HS-27A (cell line): ENCODE data around the gene FBXO7.
A peak's percentile ranks its signal among the peaks of the same experiment; 100 is the strongest.
"Not testable (repeated sequence)": the region's sequence is repeated elsewhere in the genome, so short reads cannot be mapped to it uniquely, and the experiment has no call there.

Experiments used
- DNase-seq: peaks from one replicate; pipeline ENCODE4 v3.0.0-alpha.2; 2012; ENCODE audit warnings: low read depth, missing footprints

The FBXO7 gene

GRCh38 chr22:32474635-32475467, at the start of gene FBXO7:
FBXO7 (plus strand) TSS chr22:32474811; CDS start chr22:32475003, 192 bp downstream.
- DNase-seq = peak; percentile 66

DNA sequence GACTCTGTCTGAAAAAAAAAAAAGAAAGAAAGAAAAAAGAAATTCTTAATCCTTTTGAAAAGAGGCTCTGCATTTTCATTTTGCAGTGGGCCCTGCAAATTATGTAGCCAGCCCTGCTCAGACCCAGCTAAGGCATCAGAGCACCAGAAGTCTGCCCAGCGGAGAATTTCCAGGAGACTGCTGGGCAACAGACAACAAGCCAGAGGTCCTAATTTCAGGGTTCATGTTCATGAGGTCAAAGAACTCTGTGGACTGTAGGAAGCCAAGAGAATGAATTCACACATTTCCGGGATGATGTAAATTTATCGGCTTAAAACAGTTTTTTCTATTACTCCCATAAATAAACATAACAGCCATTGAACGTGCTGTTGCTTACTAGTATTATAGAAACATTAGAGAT, 47.7 kb upstream of the FBXO7 start:
- no peak for DNase-seq

GRCh38 chr22:32430352-32430751, 44.3 kb upstream of the FBXO7 start:
- no peak for DNase-seq

GRCh38 chr22:32444068-32444467, 30.5 kb upstream of the FBXO7 start:
- no peak for DNase-seq

- DNase-seq = no peak
These were observed 28.3 kb upstream of the FBXO7 start for GRCh38 chr22:32446321-32446720.

DNA sequence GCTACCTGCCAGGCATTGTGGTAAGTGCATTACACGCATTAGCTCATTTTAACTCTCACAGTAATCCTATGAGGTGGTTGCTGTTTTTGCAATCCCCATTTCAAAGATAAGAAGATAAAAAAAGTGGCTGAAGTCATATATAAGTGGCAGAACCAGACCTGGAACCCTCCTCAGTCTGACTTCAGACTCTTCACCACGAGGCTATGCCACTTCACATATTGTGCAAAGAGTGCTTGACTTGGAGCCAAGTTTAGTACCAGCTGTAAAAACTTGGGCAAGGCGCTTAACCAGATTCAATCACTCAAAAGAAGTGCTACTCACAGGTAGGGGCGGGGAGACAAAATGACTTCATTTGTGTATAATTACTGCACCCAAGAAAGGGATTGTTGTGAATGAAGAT, 25.6 kb upstream of the FBXO7 start:
- DNase-seq = no peak

GRCh38 chr22:32457031-32457430, 17.6 kb upstream of the FBXO7 start:
- no peak for DNase-seq

- DNase-seq = no peak
These were observed 12.2 kb upstream of the FBXO7 start for GRCh38 chr22:32462452-32462851.

DNA sequence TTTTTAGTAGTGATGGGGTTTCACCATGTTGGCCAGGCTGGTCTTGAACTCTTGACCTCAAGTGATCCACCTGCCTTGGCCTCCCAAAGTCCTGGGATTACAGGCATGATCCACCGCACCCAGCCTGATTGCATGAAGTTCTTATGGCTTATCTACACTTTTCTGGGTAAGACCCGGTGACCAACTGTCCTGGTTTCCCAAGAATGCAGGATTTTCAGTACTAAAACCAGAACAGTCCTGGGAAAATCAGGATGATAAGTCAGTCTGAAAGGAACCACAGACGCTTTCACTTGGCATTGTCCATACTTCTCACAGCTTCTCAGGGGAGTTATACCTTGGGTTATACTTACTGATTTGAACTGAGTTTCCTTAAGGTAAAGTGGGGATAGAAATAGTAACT, 8.9 kb upstream of the FBXO7 start:
- no peak for DNase-seq

DNA sequence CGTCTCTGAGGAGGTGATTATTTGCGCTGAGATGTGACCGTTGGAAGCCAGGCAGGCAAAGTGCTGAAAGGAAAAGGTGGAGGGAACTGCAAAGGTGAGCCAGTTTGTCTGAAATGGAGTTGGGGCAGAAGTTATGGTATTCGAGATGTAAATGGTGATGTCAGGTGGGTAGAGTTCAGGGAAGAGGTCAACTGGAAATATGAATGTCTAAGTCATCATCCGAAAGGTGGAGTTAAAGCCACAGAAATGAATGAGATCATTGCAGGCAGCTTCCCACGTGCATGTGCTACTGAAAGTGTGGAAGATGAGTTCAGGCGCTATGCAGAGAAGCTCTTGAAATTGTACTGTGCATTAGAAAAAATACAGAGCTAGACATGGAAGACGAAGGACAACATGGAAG, 8.1 kb upstream of the FBXO7 start:
- DNase-seq = no peak

- DNase-seq = no peak
These were observed 4.8 kb upstream of the FBXO7 start for GRCh38 chr22:32469799-32470212.

DNA sequence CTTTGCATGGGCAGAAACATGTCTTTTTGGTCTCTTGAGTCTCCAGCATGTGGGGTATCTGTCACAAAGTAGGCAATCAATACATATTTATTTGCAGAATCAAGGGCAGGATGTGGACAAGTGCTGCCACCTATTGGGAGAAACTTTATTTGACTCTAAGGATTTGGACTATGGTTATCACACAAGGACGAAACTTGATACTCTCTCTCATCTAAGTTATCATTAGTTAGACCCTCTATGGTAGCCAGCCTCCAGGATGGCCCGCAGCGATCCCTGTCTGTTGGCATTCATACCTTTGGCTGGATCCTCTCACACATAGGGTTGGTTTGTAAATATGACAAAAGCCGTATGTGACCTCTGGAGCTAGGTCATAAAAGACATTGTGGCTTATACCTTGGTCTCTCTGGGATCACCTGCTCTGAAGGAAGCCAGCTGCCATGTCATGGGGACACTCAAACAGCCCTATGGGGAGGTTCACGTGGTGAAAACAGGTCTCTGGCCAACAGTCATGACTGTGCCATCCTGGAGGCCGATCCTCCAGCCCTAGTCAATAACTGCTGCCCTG, 1.1 kb upstream of the FBXO7 start:
- DNase-seq = peak; percentile 33

DNA sequence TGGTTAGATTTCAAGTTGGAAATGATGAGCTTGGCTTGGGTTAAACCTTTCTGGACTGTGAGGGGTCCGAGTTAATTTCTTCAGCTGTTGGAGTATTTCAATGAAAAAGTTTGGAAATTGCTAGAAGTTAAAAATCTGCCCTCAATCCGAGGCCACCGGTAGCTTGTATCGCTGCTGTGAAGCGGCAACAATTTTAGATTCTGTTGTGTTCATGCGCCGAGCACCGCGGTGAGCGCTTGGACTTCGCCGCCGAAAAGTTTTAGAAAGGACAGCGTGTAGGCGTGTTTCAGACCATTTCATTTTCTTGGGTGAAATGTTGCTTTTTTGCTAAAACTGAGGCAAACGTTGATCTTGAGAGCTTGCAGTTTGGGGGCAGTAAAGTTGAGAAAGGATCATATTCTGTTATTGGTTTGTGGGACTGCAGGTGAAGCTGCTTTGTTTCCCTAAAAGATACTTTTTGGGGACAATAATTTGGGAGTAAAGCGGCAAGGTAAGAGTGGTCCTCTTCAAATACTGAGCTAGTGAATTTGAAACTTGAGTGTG, 928 bp downstream of the FBXO7 start:
- no peak for DNase-seq

DNA sequence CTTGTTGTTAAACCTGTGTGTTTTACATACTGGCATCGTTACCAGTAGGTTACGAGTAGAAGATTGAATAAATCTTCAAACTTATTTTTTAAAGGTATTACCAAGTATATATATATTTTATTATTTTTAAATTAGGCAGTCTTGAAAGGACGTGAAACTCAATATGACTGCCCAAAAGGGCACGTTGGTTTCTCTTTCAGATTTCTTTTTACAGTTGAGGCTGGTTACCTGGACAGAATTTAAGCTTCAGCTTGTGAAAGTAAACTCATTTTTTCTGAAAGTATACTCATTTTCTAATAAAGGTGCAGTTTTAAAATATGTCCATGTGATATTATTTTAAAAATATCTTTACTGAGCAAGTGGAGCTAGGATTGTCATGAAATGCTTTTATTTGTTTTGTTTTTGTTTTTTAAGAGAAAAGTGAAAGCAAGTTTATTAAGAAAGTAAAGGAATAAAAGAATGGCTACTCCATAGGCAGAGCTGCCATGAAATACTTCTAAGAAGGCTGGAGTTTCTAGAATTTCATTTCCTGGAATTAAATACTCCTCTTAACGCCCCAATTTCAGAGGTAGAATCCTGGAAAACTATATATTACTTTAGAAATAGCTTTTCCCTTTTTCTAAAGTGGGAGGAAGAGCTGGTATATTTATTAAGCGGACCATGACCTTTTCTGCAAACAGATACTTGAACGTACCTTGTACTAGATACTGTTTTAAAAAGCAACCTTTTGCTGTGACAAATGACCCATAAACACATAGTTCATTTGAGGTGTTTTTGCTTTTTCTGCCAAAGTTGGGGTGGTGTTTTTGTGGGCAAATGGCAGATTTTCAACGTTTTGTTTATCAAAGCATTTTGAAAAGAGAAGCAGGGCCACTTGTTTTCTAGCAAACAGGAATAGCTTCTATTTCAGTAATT, 1.9 kb downstream of the FBXO7 start:
- DNase-seq = no peak

- no peak for DNase-seq
These were observed 3.0 kb downstream of the FBXO7 start for GRCh38 chr22:32477596-32477995.

DNA sequence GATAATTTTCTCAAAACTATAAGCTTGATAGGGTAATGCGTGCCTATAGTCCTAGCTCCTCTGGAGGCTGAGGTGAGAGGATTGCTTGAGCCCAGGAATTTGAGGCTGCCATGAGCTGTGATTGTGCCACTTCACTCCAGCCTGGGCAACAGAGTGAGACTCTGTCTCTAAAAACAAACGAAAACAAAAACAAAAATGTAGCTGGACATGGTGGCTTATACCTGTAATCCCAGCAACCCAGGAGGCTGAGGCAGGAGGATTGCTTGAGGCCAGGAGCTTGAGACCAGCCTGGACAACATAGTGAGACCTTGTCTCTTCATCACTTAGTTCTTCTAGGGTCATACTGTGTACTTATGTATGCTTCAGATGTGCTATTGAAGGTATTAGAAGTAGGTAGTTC, 3.9 kb downstream of the FBXO7 start:
- not testable (repeated sequence) for DNase-seq

- DNase-seq = no peak
These were observed 4.4 kb downstream of the FBXO7 start for GRCh38 chr22:32478994-32479393.

DNA sequence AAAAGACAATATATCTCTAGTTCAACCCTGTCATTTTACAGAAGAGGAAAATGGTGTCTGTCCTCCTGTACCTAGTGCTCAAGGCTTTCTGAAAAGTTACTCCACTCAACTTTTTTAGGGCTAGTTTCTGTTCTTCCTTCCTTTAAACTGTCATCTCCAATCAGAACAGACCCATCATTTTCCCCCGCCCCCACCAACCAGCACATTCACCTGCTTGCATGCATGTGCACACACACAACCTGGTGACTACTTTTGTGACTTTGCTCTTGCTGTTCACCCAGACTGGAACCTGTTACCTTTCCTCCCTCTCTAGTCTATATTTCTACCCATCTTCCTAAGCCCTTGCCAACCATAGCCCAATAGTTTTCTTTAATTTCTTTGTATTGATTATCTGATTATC, 5.6 kb downstream of the FBXO7 start:
- DNase-seq = no peak

GRCh38 chr22:32482708-32483107, 8.1 kb downstream of the FBXO7 start:
- DNase-seq = no peak

DNA sequence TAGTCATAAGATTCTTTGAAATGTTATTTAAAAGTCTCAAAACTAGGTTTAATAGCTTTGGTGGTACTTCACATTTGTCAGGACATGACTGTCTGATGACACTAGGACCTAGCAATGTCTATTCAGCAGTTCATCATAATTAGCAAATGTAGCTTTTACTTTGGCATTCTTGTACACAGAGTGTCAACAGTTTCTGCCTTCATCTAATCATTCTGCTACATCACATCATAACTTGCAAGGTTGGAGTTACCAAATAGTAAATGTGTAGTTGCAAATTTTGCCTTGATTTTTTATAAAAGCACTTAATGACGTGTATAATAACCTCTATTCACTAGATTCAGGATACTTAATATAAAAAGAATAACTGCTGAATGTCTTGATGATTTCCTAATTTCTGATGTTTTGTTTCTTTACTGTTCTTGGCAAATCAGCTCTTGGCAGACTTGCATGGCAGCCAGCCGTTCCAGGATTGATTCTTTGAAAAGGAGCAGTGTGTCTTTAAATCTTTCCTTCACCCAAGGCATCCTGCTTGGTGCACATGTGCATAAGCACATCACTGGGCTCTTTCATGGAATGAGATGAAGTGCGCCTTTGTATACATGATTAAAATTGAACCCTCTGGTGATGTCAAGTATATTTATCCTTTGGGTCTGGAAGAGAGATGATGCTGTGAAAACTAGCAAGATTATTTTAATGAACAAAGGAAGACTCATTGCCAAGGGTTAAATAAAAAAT, 12.2 kb downstream of the FBXO7 start:
- no peak for DNase-seq

DNA sequence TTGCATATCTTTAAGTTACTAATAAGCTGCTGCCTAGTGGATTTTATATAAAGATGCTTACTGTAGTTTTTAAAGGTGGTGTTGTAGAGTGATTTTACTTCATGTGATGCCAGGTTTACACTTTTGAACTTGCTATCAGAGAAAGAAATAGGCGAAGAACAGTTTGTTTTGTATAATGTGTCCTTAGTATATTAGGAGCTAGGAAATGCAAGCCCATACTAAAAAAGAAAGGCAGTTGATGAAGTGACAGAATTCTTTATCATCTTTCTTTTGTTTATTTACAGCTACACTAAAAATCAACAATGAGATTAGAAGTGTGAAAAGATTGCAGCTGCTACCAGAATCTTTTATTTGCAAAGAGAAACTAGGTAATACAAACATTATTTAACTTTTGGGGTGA, 12.8 kb downstream of the FBXO7 start:
- no peak for DNase-seq

DNA sequence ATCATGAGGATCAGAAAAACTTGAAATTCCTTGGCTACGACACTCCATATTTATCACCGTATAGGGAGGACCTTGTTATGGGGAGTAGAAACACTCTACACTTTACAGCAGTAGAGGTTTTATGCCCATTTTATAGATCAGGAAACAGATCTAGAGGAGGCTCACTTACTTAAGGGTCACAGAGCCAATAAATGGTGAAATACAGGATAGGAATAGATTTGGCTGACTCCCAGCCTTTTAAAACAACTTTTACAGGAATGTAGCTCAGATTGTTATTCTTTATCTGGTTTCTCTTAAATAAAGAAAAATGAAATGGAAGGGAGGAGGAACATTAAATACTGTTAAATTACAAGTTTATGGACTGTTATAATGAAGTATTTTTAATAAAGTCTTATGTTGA, 14.8 kb downstream of the FBXO7 start:
- no peak for DNase-seq
